Anterior cingulate cortex (tissue), 58 donors: Measurements from ENCODE around the gene COL4A2.

ENCODE experiments used
- DNase-seq, 58 donors: peaks; one replicate each; lab custom pipeline; 2025; lab: John Stamatoyannopoulos, UW

COL4A2 gene

DNA sequence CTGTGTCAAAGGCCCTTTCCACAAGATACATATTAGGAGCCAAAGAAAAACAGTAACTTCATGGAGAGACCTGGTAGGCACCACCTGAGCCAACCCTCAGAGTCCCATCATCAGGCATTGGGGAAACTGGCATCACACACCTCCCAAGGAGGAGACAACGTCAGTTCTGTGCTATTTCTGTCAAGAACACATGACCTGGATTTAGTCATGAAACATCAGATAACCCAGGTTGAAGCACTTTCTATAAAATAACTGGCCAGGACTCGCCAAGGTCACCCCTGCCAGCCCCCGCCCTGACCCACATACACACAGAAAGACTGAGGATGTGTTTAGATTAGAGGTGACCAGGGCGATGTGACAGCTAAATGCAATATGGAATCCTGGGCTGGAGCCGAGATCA lies 35.8 kb upstream of the COL4A2 start:
- no peak for DNase-seq

DNA sequence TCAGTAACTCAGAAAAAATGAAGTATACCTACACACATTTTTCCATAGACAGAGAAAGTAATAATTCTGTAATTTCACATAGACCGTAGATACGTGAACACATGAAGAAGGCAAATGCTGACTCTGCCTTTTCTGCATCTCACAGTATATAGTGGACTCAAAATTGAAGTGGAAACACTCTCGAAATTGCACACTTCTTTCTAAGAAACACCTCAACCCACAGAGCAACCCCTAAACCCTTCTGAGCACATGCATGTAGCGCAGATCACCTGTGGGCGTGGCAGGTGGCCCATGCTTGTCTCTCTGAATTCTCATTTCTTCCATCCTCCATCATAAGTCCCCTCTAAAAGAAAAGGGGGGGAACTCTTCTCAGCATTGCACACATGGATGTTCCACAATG lies 34.9 kb upstream of the COL4A2 start:
- DNase-seq: no peak

DNA sequence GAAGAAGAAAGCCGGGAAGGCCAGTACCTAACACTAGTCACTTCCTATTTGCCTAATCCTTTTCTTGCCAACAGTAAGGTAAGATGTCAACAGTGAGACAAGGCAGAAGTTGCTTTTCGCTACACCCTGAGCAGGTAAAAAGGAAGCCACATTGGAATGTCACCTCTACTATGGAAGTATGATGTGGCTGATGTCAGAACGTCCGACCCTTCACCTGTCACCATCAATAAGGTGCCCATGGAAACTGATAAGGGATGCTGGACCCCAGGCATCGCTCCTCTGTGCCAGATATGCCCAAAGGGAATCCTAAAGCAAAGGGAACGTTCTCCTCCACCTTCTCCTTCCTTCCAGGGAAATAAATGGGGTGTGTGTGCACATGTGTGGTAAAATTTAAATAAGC lies 34.4 kb upstream of the COL4A2 start:
- no peak for DNase-seq

DNA sequence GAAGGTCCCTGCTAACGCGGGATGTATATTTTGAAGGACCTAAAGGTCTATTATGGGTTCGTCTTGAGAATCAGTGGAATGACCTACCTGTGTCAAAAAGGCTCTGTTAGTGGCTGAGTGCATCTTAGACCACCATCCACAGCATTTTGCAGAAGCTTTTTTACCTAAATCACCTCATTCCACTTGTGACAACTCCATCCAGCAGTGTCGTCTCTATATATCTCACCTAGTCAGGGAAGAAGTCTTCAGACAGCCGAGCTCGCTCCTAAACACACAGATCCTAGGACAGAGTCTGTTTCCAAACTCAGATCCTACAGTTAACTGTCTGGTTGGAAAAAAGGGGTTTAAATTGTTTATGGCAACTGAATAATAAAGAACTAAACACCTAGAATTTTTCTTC lies 33.8 kb upstream of the COL4A2 start:
- DNase-seq: no peak

DNA sequence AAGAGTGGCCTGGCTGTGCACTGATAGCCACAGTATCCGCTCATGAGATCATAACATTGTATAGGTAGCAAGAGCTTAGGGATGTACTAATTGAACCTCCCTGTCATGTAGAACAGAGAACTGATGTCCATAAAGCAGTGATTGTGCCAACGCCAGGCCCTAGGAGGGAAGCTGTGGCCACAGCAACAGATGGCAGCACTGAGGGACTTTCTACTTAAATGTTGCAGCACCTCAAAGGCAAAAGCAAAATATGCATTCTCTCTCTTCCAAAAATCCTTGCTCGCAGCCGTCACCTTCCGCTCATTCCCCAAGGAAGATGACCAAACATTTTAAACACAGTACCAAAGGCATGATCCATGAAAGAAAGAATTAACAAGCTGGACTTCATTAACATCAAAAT lies 32.4 kb upstream of the COL4A2 start:
- no peak for DNase-seq

DNA sequence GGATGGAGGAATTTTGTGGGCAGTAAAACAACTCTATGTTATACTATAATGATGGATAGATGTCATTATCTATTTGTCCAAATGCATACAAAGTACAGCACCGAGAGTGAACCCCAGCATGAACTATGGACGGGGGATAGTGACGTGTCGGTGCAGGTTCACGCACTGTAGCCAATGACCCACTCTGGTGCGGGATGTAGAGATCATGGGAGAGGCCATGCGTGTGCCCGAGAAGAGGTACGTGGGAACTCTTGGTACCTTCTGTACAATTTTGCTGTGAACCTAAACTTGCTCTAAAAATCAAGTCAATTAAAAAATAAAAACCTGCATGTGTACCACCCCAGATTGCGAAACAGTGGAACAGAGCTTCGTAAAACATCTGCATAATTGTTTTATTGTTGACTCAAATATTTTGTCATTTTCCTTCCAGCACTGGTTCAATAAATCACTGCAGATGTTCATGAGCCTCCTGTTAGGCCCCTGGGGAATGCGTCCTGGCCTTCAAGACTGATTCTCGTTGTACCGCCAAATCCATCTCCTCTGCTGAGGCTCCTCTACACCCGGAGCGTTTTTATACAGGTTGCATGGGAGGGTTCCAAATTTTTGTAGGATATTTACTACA lies 31.0 kb upstream of the COL4A2 start:
- no peak for DNase-seq

DNA sequence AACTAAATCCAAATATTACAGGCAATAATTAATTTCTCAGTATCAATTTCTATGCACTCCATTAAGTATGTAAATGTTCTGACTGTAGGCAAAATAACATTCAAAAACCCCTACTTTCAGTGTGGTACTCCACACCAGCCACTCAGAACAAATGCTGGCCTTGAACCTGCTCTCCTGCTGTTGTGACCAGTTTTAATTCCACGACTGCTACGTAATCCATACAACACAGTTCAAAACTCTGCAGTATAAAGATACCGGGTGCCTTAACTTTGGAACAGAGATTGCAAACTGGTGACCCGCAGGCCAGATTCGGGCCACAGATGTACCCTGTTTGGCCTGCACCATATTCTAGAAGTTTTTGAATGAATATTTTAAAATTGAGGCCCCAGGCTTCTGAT lies 30.5 kb upstream of the COL4A2 start:
- DNase-seq: no peak

DNA sequence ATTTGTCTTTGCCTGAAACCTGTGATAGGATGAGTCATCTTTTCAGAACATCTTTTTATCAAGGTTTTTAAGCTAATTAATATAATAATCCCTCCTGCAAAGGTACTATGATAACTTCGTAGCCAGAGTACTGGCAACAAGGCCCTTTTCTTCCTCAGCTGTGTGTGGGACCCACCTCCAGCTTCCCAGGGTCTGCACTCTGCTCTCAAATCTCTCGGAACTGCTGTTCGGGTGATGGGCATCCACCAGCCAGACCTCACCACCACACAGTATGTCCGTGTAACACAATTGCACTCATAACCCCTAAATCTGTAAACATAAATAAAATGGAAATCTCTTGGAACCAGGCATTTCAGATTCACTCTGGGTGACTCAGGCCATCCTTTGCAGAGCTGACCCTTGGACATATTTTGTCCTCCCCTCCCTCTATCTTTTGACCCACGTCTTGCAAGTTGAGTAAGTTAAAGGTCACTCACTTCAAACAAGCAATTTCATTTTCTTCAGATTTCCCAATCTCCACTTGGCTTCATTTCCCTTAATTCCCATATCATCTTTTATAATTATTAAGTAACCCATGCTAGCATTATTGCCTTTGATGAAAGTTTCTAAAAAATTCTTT lies 29.6 kb upstream of the COL4A2 start:
- no peak for DNase-seq

DNA sequence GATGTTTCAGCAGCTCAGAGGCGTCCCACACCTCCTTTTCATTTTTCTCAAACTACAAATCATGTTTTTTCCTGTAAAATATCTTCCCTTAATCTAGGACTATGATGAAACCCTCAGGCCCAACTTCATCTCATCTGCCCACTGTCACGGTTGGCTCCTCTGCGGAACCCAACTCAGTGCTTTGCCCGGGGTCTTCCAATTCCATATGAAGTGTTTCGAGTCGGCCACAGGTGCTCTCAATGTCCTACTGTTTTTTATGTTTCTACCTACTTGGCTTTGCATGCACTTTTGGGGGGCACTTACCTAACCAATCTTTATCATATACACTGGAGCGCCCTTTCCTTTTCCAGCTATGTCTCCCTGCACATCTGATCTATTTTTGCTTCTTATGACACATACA lies 28.2 kb upstream of the COL4A2 start:
- DNase-seq: no peak

DNA sequence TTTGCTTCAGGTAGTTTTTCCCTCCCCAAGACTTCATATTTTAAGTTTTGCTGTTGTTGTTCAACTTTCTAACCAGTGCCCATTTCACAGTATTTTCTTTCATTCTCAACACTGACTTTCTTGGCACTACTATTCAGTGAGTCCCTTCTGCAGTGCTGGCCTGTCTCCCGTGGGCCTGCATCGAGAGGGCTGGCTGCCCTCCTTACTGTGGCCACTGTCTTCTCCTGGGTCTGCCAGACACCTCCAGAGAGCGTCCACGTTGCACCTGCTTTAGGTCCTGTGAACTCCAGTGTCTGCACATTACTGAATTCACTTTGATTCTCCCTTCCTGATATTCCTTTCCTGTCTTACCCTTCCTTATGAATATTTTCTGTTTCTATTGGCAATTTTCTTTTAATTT lies 27.4 kb upstream of the COL4A2 start:
- DNase-seq: no peak

DNA sequence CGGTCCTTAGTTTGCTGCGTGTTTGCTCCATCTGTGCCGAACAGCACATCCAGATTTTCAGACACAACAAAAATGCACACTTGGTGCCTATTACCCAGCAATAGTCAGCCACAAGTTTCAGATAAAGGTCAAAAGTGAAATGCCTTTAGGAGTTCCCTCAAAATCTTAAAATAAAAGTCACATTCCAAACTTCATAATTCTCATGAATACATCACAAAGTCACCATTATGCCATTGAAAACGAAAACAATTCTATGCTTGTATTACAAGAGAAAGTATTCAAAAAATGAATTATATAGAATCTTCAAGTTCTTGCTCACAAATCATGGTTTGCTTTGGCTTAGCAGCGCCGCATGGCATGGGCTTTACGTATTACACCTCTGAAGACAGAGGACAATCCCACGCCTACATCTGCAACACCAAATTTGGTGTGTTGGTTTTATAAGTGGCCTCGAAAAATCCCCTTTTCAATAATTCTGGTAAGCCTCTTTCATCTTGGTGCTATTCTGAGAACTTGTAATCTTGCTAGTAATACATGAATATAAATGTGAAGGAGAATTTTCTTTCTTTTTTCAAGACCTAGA lies 26.8 kb upstream of the COL4A2 start:
- no peak for DNase-seq

DNA sequence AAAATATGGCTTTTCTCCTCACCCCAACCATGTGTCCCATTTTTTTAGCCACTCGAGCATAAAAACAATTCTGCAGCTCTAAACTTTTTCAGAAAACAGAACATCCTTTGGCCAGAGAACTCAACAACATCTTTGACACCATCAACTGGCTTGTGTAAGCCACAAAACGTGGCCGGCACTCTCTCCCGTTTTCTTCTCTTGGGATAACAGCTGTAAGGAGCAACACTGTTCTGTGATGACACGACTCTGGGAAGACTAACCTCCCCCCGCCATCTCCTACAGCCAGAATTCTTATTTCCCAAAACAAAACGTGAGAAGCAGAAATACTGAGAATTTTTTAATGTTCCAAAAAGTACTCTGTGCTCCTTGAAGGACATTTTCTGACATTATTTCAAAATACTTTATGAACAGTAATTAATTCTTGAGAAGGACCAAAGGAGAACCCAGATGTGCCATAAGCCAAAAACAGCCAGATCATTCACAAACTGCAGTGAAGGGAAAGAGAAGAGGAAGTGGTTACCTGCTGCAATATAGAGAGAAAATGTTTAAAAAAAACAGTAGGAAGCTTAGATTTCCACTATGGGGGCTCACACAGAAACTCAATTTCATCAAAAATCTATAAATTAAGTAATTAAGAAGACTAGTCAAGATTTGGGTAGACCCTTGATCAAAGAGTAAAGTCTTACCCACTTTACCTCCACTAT lies 25.9 kb upstream of the COL4A2 start:
- no peak for DNase-seq

DNA sequence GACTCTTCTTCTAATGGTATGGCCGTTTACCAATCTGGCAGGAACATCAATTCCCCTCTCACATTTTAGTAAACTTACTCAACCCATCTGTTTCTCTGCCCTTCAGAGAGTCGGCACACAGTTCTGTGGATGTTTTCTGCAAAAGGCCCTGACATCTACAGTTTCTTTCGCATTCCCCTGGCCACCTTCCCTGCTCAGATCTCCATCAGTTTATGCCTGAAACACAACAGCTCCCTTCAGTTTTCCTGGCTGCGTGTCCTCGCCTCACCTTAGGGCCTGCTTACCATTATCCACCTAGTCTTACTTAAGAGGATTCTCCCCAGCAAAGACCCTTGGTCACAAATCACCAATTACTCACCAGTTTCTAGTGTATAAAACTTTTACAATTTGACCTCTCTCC lies 25.3 kb upstream of the COL4A2 start:
- no peak for DNase-seq

DNA sequence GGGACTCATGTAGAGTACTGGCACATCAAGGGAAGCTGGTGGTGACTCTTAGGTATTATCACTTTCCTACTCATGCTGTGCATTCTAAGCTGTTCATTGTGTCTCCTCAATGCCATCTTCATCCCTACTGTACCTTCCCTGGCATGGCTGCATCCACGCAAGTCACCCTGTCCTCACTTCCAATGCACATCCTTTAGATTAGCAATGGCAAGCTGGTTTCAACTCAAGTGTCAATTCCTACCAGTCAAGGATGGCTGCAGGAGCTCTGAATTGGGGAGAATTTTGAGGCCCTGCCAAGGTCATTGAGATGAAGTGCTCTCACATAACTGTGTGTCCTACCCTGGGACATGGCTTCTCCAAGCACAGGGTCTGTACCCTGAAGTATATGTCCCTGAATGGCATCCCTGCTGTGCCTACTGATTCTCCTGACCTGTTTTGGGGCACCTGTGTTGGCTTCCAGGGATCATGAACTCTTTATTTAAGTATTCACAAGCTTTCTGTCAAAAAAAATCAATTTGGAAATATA lies 24.7 kb upstream of the COL4A2 start:
- no peak for DNase-seq

DNA sequence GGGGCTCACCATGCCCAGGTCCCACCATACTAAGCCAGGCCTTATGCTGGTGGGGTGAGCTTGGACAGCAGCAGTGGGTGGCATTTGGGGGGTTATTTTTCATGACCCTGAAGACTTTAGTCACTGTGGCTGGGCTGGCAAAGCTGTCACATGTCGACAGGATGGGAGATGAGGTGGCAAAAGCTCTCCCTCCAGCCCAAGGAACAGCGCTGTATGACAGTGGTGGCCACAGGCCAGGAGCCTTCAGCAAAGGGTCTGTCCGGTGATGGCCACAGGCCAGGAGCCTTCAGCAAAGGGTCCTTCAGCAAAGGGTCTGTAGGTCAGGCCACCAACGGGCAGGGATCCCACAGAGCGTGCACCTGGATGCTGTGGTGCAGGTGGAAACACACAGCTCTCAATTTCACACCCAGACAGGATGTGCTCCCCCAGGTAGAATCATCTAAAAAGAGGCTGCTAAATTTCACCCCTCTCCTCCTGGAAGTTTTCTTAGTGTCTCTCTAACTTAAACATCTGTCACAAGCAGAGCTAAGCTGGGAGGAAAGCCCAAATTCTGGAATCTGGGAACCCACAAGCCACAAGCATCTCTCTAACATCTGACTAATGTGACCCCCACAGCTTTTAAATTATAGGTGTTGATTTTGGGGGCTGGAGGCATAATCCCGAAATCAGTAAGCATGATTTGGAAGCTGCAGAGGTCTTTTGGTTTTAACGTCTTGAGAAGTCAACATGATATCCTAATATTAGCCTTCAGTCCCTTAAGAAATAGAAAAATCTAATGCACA lies 23.2 kb upstream of the COL4A2 start:
- no peak for DNase-seq

DNA sequence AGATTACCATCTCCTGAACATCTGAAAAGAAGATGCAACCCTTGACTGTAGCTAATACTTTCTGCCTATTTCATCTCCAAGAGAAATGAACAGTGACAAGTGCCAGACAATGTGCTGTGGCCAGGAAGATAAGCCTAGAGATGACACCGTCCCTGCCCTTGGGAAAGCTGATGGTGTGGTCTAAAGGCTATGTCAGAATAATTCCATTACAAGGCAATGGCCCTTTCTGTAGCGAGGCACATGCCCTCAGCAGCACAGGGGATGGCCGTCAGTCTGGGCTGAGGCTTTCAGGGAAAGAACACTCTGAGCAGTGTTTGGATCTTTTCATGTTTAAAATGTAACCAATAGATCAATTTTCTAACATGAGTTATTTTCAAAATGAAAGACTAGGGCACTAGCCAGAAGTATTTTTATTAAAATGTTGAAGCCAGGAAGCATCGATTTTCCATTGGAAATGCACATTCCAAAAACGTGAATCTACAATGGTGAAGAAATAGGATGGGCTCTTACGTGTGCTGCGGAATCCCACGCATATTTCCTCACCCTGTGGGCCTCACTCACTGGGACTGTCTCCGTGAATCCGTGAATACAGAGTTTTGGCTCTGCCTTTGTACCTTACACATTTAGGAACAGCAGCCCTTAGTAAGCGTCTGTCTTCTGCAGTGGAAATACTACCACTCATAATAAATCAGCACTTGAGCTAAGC lies 22.2 kb upstream of the COL4A2 start:
- DNase-seq: no peak

DNA sequence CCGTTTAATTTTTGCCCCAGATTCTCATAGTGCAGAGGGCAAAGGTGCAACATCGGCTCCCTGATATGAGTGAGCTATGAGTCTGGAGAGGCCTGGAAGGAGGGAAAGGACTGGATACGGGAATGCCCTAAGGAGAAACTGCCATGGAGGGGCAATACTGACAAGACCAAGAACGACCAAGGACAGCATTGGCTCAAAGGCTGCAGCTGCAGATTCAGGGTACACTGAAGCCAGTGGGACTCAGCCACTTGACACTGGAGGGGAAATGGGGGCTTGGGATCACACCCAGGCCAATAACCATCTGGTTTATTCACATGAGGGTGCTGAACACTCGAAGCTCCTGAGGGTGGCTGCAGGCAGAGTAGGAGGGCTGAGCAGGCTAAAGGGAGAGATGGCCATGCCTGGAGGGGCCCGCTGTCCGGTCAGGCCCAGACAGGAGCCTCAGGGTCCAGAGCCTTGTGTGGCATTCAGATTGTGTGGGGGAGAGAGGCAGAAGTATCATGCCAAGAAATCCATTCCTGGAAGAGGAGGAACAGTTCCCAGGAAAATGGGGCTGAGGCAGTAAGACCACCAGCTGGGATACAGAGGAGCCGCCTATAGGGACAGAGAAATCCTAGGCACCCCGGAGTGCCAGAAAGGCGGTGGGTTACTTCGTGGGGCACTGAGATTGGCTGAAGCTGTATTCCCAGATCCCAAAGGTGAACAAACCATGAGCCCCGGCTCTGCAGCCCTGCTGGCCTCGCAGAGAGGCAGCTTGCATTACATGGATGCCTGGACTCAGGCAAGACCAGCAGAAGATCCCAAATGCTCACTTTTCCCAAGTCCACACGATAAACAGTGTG lies 20.9 kb upstream of the COL4A2 start:
- no peak for DNase-seq

DNA sequence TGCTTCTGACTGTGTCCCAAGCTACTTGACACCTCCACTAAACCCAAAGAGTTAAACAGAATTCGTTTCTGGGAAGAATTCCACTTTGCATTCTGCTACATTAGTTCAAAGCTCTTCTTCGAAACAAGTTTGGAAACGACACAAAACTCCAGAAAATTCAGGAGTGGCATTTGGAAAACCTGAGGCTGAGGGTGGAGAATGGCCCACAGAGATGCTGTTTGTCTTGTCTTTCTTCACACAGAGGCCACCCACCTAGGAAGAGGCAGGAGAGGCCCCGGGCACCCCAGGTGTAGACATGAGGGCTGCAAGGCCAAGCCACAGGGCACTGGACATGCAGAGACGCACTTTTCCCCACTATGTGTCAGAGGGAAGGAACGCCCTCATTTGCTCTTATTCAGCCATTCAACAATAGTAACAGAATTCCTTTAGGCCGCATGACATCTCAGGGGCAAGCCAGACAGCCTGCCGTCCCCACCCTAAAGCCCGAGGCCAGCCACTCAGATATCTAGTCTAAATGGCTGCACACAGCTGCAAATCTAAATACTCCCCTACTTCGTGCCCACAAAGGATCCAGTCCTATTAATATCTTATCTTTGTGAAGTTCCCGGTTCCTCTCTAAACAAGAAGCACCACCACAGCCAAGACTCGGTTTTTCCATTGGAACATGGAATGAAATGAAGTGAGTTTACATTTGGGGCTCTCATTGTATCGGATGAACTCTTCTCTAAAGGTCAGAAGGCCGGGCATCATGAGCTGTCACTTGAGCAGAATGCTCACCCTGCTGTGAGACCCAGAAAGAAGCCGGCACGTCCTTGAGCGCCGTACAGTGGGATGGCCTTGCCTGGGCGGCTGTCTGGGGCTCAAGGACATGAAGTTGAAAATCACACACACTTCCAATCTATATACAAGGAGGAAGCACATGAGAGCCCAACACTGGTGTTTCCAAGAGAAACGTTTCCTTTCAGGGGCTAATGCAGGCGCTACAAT lies 20.0 kb upstream of the COL4A2 start:
- DNase-seq: no peak
